SK-N-SH (cell line): Measurements from ENCODE around the gene AP1S1.

Experiments used
- CTCF ChIP-seq: fragments of 200-600 bp; sonication (generic); IDR thresholded peaks from 2 replicates; pipeline ENCODE4 v1.6.1; 2017; ENCODE audit warnings: antibody characterized with exemption, mild to moderate bottlenecking, moderate library complexity
- FOXM1 ChIP-seq: IDR thresholded peaks from 2 replicates; pipeline ENCODE4 v1.4.0; 2012; ENCODE audit warnings: low read depth, mild to moderate bottlenecking
- GABPA ChIP-seq: IDR thresholded peaks from 2 replicates; pipeline ENCODE4 v1.4.0; 2012; ENCODE audit warnings: low read depth, mild to moderate bottlenecking
- NRF1 ChIP-seq: IDR thresholded peaks from 2 replicates; pipeline ENCODE4 v1.6.1; 2012; ENCODE audit warnings: low read depth, mild to moderate bottlenecking, low read length
- RFX5 ChIP-seq: IDR thresholded peaks from 2 replicates; pipeline ENCODE4 v1.6.1; 2012; ENCODE audit warnings: mild to moderate bottlenecking, improper control_type of control experiment, low read length

GRCh38 chr7:101156866-101157589, 2.8 kb downstream of the AP1S1 start:
- TF ChIP-seq NRF1, result no peak
- no peak for TF ChIP-seq CTCF
- no peak for TF ChIP-seq RFX5
- TF ChIP-seq GABPA, result no peak
- TF ChIP-seq FOXM1, result no peak
